Renal cortex interstitium (tissue), 11 donors: ENCODE results near the gene SLC15A1. TPM values are rescaled to one million over a fixed set of nuclear protein-coding genes. Genes with fewer than 3 reads are reported as not detected.
"Not testable (repeated sequence)": the region's sequence is repeated elsewhere in the genome, so short reads cannot be mapped to it uniquely, and the experiment has no call there.

ENCODE experiments used
- DNase-seq, 11 donors: peaks; one replicate each; pipeline ENCODE4 v3.0.0-alpha.2; 2013; ENCODE audit warnings: low read depth in 9 of 11, low spot score in 4 of 11; ENCODE audit errors: extremely low read depth in 1 of 11
- polyA plus RNA-seq, 3 donors: library from polyadenylated mRNA; unstranded; fragments of 120-200 nt; gene quantifications; one replicate each; pipeline ENCODE4 v1.2.1, GENCODE V29; 2013; ENCODE audit not compliant: insufficient read length in 3 of 3

SLC15A1 gene
- polyA plus RNA-seq, 3 donors, result 10.8 to 12.0 (median 11.9) TPM

- DNase-seq, result no peak
Observed at GRCh38 chr13:98649861-98650260, 102.6 kb downstream of the SLC15A1 start.

DNA sequence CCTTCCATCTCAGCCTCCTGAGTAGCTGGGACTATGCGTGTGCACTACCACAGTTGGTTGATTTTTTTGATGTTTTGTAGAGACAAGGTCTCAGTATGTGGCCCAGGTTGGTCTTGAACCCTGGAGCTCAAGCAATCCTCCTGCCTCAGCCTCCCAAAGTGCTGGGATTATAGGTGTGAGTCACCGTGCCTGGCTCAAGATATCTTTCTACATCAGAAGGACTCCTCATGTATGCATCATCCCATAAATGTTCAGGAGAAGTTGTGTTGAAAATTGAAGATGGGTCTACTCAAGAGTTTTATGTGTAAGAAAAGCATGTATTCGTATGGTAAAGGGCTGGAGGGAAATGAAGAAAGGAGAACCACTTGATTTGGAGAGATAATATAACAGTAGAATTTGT is 103.8 kb downstream of the SLC15A1 start:
- no peak for DNase-seq

DNA sequence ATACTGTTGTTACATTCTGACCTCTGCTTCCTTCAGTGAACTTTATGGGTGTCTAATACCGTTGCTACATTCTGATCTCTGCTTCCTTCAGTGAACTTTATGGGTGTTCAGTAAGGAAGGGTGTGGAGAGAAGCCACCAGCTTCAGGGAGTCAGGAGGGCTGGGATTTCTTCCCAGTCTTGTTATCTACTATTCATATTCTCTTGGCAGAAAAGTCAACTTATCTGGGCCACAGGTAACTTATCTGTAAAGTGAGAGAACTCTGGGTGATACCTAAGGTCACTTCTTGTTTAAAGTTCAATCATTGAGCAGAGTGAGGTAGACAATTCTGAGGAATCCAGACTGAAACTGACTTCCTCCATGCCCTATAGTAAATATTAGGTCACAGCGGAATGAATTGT is 104.3 kb downstream of the SLC15A1 start:
- no peak for DNase-seq

DNA sequence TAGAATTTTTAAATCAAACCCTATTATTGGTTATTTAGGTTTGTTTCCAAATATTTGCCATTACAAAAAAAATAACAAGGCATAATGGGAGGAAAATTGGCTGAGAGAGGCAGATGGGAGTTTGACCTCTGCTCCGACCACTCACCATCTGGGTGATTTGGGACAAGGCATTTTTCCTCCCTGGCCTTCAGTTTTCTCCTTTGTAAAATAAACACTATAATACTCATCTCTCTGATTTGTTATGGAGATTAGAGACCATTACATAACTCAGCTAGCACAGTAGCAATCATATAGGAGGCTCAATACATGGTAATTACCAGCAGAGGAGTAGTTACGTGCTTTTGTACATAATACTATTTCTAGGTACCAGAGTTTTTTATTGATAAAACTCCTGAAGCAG is 105.4 kb downstream of the SLC15A1 start:
- no peak for DNase-seq

DNA sequence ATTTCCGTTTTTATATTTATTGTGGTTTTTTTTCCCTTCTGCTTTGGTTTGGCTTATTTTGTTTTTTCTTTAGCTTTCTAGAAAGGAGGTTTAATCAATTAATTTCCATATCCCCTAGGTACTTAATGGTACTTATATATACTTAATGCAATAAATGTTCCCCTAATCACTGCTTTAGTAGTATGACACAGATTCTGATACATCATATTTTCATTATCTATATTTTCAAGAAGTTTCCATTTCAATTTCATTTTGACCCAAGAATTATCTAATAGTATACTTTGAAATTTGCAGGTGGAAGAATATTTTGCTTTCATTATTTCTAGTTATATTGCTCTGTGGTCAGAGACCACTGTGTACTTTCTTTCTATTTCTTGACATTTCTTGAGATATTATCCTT is 109.0 kb downstream of the SLC15A1 start:
- no peak for DNase-seq

DNA sequence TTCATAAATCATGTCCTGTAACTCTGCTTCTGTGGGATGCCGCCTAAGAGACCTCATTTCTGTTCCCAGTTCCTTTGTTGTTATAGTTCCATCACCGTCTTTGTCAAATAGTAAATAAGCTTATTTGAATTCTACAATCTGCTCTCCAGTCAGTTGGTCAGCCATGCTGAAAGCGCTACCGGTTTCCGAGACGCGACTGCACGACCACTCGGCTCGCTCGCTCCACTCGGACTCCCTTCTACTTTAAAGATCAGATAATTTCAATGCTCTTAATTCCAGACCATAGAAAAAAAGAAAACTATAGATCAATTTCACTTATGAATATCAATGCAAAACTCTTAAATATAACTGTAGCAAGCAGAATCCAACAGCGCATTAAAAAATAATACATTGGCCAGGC is 111.4 kb downstream of the SLC15A1 start:
- no peak for DNase-seq

- DNase-seq, result not testable (repeated sequence)
Observed at GRCh38 chr13:98639785-98640184, 112.7 kb downstream of the SLC15A1 start.

DNA sequence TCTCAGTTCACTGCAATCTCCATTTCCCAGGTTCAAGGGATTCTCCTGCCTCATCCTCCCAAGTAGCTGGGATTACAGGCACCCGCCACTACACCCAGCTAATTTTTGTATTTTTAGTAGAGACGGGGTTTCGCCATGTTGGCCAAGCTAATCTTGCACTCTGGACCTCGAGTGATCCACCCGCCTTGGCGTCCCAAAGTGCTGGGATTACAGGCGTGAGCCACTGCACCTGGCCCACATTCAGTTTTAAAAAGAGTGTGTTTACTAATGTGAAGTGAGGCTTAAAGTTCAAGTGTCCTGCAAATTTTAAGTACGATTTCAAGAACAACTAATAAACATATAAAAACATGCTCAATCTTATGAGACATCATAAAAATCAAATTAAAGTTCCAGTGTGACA is 114.1 kb downstream of the SLC15A1 start:
- DNase-seq, result not testable (repeated sequence)

Other genes starting within 250 kb of the SLC15A1 start
- 100 to 1,000 TPM; 116 to 126 (median 117) TPM for gene STK24, start 175.6 kb downstream of the SLC15A1 start, polyA plus RNA-seq
- 10 to 100 TPM; 54.0 to 74.4 (median 65.2) TPM for gene DOCK9, start 225.4 kb upstream of the SLC15A1 start, polyA plus RNA-seq